Lower leg skin (tissue), 3 donors: ENCODE results near the gene XRCC4.

Experiments
- POLR2A ChIP-seq, 2 donors: fragments of 450-650 bp; IDR thresholded peaks; one replicate each; pipeline ENCODE4 v1.6.1; 2016 to 2017; ENCODE audit warnings: antibody characterized with exemption in 2 of 2, mild to moderate bottlenecking in 1 of 2, moderate library complexity in 1 of 2
- TF ChIP-seq, protein P1 (sequence below), 3 donors: fragments of 450-650 bp; IDR thresholded peaks; one replicate each; pipeline ENCODE4 v1.5.1; 2016; ENCODE audit warnings: antibody characterized with exemption in 3 of 3, mild to moderate bottlenecking in 3 of 3, moderate library complexity in 2 of 3

- TF ChIP-seq, protein P1, sequence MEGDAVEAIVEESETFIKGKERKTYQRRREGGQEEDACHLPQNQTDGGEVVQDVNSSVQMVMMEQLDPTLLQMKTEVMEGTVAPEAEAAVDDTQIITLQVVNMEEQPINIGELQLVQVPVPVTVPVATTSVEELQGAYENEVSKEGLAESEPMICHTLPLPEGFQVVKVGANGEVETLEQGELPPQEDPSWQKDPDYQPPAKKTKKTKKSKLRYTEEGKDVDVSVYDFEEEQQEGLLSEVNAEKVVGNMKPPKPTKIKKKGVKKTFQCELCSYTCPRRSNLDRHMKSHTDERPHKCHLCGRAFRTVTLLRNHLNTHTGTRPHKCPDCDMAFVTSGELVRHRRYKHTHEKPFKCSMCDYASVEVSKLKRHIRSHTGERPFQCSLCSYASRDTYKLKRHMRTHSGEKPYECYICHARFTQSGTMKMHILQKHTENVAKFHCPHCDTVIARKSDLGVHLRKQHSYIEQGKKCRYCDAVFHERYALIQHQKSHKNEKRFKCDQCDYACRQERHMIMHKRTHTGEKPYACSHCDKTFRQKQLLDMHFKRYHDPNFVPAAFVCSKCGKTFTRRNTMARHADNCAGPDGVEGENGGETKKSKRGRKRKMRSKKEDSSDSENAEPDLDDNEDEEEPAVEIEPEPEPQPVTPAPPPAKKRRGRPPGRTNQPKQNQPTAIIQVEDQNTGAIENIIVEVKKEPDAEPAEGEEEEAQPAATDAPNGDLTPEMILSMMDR (IDR thresholded peaks at IDR 0.05): no peak
- TF ChIP-seq POLR2A (IDR thresholded peaks at IDR 0.05): no peak
Measured at GRCh38 chr5:83097689-83098231, 20.4 kb downstream of the XRCC4 start.
